BJ (cell line): Measurements from ENCODE around the gene LEMD2. TPM values are rescaled to one million over a fixed set of nuclear protein-coding genes. Genes with fewer than 3 reads are reported as not detected.

Experiments
- CTCF ChIA-PET: fragments of 350-600 bp; formaldehyde crosslinking; extraction: SDS; loops from one replicate; lab custom pipeline; 2021; ENCODE audit warnings: antibody characterized with exemption, inconsistent platforms; lab: Yijun Ruan, JAX
- POLR2A ChIA-PET: fragments of 300-600 bp; sonication (Branson Sonifier 250); formaldehyde crosslinking; extraction: SDS; loops from one replicate; lab custom pipeline; 2021; ENCODE audit warnings: antibody characterized with exemption; lab: Charles Lee
- DNase-seq: peaks from one replicate; pipeline ENCODE4 v3.0.0-alpha.2; 2011; ENCODE audit warnings: low read depth
- H3K27me3 ChIP-seq: 2 replicates; pipeline ENCODE4 v1.6.0; 2011; ENCODE audit warnings: low read length; ENCODE audit not compliant: control insufficient read depth, insufficient read depth
- H3K36me3 ChIP-seq: 2 replicates; pipeline ENCODE4 v1.5.1; 2011; ENCODE audit warnings: low read length; ENCODE audit not compliant: control insufficient read depth, insufficient read depth
- H3K4me3 ChIP-seq: 2 replicates; pipeline ENCODE4 v1.5.1; 2011; ENCODE audit warnings: low read depth, mild to moderate bottlenecking, control low read depth, low read length
- CTCF ChIP-seq: IDR thresholded peaks from 2 replicates; pipeline ENCODE4 v1.5.1; 2011; ENCODE audit warnings: low read depth, mild to moderate bottlenecking, control low read depth, inconsistent platforms, low read length, moderate library complexity; ENCODE audit not compliant: insufficient read depth
- polyA plus RNA-seq: library from polyadenylated mRNA; depleted of rRNA; stranded (reverse); fragments of >200 nt; gene quantifications from 2 replicates; pipeline ENCODE4 v1.2.3, GENCODE V29; 2011

Gene LEMD2
- polyA plus RNA-seq, 1 experiment, result 59.8 TPM

DNA sequence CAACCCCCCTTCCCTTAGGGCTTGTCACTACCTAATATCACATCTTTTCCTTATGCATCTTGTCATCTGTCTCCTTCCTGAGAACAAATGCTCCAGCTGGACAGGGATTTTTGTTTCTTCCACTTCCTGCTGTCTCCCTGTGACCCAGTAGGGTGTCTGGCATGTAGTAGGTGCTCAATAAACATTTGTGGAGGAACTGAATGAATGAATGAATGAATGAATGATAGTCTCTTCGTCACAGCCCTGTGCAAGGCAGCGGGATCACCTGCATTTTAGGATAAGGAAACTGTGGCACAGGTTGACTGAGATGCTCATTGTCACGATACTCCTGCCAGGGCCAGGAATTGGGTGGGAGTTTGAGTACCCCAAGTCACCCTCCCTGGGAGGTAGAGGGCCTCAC lies 14.2 kb downstream of the LEMD2 start:
- TF ChIP-seq CTCF, result no peak
- no peak for DNase-seq
- H3K27me3 ChIP-seq, result no peaks in the 10 kb centered on the region
- peaks cover 55% of the 10 kb centered on the region for H3K36me3 ChIP-seq
- ChIA-PET POLR2A (no interaction called here), CTCF (interaction anchor here (1.1 to 20.1 kb wide), 3 partner anchors 20 to 252 kb away, joined by 3 to 567 read pairs (median 184); partner anchors contain the start of gene IP6K3)
- H3K4me3 ChIP-seq, result no peak overlapping the region

DNA sequence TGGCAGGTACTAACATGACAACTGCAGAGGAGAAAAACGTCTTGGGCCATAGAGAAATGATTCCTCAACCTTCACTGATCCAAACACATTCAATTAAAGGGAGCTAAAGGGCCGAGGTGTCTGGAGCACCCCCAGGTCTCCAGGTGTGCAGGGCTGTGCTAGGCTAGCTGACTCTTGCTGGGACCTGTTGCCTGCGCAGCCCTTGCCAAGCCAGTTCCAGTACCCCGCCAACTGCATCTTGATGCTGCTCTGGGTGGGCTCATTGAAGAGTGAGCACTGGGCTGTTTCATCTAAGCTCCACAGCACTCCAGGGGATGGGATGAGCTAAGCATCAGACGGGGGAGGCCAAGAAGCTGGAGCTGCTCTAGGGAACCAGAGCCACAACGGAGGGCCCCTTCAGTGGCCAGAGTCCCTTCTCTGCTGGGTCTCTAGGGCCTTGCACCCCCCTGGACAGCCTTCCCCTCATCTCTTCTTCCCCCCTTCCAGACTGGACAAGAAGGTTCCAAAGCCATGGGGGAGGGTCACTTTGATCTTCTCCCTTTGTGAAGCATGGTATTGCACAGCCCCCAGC lies 15.9 kb downstream of the LEMD2 start:
- Histone ChIP-seq H3K36me3 (peaks cover 41% of the 10 kb centered on the region), H3K4me3 (no peak overlapping the region), H3K27me3 (no peaks in the 10 kb centered on the region)
- no peak for TF ChIP-seq CTCF
- ChIA-PET CTCF (interaction anchor here (1.2 to 20.1 kb wide), 7 partner anchors 14 to 381 kb away, joined by 3 to 567 read pairs (median 36); partner anchors contain the start of genes IP6K3 and LEMD2), POLR2A (no interaction called here)
- DNase-seq, result no peak

DNA sequence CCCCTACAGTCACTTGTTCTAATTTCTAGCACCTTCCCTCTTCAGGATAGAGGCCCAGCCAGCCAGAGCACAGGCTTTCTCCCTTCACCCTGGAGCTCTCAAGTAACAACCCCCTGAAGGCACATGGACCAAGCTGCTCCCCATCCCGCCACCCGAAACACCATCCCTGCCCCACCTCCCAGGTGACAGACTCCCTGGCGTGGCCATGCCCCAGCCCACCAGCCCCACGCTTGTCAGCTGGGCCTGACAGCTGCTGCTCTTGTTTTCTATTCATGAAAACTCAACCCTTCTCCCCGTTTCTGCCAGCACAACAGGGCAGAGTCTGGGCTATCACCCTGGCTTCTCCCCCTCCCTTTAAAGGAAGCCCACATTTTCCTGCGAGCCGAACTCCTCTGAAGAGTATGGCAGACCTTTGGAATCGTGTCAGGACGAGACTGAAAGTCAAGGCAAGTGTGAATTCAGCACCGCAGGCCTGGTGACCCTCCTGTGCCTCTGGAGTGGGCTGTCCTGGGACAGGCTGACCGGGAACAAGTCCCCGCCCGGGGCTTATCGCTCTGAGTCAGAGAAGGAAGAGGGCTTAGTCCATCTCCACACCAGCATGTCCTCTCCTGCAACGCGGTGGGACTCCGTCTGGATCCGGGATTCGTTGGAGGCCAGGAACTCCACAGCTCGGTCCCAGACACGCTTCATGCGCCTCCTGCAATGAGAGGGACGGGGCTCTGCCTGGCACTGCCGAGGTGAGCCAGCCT lies 16.7 kb downstream of the LEMD2 start:
- Histone ChIP-seq H3K27me3 (no peaks in the 10 kb centered on the region), H3K36me3 (peaks cover 35% of the 10 kb centered on the region), H3K4me3 (no peak overlapping the region)
- no peak for DNase-seq
- TF ChIP-seq CTCF, result no peak
- ChIA-PET POLR2A (interaction anchor here (0.6 kb wide), 1 partner anchor 151 kb away, joined by 5 read pairs; the partner anchor contains the start of gene ITPR3), CTCF (interaction anchor here (0.8 to 20.1 kb wide), 33 partner anchors 9 to 382 kb away, joined by 3 to 567 read pairs (median 5); partner anchors contain the start of genes IP6K3, LEMD2 and UQCC2)

- no peak overlapping the region for H3K4me3 ChIP-seq
- peak; percentile 75 for TF ChIP-seq CTCF
- H3K36me3 ChIP-seq, result peaks cover 27% of the 10 kb centered on the region
- peak; percentile 96 for DNase-seq
- H3K27me3 ChIP-seq, result no peaks in the 10 kb centered on the region
- CTCF ChIA-PET, result interaction anchor here (0.6 to 20.1 kb wide), 50 partner anchors 10 to 391 kb away, joined by 3 to 567 read pairs (median 4); partner anchors contain the start of genes GRM4, IP6K3, LEMD2 and UQCC2
- POLR2A ChIA-PET, result interaction anchor here (0.6 to 0.8 kb wide), 2 partner anchors 20 to 151 kb away, joined by 3 to 5 read pairs; partner anchors contain the start of gene ITPR3
Measured at GRCh38 chr6:33771146-33772081, 17.5 kb downstream of the LEMD2 start.
